ENCODE results near the gene HMGCL.

GRCh38 chr1:23809751-23810171 lies 15.5 kb downstream of the HMGCL start:
- TF ChIP-seq GATA2 (IDR thresholded peaks at IDR 0.05; ENCODE audit: low read depth, low read length) (no peak), GATA3 (IDR thresholded peaks at IDR 0.05; ENCODE audit: low read depth, low read length) (no peak)

Measured in SH-SY5Y (cell line).